GM19238 (cell line): ENCODE measurements around the gene AP1S1.
A peak's percentile ranks its signal among the peaks of the same experiment; 100 is the strongest.
"Not testable (repeated sequence)": the region's sequence is repeated elsewhere in the genome, so short reads cannot be mapped to it uniquely, and the experiment has no call there.

Experiments
- DNase-seq: peaks from one replicate; pipeline ENCODE4 v3.0.0; 2011; ENCODE audit warnings: low spot score; ENCODE audit not compliant: insufficient read length

Gene AP1S1

DNA sequence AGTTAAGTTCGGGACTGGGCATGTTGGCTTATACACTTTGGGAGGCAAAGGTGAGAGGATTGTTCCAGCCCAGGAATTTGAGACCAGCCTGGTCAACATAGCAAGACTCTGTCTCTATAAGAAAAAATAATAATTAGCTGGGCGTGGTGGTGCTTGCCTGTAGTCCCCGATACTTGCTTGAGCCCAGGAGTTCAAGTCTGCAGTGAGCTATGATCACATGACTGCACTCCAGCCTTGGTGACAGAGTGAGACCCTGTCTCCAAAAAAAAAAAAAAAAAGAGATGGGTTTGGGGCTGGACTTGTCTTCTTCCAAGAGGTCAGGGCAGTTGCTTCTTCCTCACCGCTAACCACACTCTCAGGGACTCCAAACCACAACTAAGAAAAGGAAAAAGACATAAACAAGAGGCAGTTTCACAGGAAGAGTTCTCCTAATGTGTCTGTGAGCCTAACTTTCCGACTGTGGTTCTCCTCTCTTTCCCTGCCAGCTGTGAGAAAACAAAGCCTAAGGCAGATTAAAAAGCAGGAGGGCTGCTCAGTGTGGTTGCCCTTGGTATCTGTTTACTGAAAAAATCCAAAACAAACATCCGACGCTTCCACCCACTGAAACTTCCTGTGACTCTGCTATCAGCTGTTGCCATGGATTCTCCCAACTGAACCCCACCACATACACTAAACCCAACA lies 29.8 kb upstream of the AP1S1 start:
- DNase-seq: no peak

DNA sequence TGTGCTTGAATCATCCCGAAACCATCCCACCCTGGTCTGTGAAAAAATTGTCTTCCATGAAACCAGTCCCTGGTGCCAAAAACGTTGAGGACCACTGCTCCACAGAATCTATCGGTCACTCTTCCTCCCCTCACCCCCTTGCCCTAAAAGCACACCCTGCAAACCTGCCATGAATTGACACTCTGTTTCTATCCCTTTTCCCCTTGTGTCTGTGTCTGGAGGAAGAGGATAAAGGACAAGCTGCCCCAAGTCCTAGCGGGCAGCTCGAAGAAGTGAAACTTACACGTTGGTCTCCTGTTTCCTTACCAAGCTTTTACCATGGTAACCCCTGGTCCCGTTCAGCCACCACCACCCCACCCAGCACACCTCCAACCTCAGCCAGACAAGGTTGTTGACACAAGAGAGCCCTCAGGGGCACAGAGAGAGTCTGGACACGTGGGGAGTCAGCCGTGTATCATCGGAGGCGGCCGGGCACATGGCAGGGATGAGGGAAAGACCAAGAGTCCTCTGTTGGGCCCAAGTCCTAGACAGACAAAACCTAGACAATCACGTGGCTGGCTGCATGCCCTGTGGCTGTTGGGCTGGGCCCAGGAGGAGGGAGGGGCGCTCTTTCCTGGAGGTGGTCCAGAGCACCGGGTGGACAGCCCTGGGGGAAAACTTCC lies 28.2 kb upstream of the AP1S1 start:
- peak; percentile 49 for DNase-seq

DNA sequence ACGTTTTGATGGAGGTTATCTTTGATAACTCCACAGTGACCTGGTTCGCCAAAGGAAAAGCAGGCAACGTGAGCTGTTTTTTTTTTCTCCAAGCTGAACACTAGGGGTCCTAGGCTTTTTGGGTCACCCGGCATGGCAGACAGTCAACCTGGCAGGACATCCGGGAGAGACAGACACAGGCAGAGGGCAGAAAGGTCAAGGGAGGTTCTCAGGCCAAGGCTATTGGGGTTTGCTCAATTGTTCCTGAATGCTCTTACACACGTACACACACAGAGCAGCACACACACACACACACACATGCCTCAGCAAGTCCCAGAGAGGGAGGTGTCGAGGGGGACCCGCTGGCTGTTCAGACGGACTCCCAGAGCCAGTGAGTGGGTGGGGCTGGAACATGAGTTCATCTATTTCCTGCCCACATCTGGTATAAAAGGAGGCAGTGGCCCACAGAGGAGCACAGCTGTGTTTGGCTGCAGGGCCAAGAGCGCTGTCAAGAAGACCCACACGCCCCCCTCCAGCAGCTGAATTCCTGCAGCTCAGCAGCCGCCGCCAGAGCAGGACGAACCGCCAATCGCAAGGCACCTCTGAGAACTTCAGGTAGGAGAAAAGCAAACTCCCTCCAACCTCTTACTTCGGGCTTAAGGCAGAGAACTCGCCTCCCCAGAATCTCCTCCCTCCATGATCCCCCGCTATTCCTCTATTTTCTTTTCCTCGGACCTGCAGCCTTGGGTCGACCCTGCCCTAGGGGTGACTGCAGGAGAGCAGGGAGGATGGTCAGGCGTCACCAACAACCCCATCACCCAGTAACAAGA lies 27.4 kb upstream of the AP1S1 start, which contains the start of gene SERPINE1:
Gene SERPINE1, plus strand, starts transcription at position 454 of the 809 bp plus-strand sequence. CDS start 1,290 bp downstream, outside the sequence.
- DNase-seq: peak; percentile 70

DNA sequence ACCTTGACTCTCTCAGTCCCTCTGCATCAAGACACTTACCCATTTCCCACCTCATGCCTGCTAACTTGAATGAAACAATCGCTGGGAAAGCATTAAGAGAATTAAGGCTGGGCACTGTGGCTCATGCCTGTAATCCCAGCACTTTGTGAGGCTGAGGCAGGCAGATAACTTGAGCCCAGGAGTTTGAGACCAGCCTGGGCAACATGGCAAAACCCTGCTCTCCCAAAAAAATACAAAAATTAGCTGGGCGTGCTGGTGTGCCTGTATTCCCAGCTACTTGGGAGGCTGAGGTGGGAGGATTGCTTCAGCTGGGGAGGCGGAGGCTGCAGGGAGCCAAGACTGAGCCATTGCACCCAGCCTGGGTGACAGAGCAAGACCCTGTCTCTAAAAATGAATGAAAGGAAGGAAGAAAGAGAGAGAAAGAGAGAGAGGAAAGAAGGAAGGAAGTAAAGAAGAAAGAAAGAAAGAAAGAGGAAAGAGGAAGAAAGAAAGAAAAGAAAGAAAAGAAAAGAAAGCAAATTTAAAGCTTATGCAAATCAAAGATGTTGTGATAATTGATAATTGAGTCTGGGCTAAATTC lies 26.7 kb upstream of the AP1S1 start:
- DNase-seq: no peak

DNA sequence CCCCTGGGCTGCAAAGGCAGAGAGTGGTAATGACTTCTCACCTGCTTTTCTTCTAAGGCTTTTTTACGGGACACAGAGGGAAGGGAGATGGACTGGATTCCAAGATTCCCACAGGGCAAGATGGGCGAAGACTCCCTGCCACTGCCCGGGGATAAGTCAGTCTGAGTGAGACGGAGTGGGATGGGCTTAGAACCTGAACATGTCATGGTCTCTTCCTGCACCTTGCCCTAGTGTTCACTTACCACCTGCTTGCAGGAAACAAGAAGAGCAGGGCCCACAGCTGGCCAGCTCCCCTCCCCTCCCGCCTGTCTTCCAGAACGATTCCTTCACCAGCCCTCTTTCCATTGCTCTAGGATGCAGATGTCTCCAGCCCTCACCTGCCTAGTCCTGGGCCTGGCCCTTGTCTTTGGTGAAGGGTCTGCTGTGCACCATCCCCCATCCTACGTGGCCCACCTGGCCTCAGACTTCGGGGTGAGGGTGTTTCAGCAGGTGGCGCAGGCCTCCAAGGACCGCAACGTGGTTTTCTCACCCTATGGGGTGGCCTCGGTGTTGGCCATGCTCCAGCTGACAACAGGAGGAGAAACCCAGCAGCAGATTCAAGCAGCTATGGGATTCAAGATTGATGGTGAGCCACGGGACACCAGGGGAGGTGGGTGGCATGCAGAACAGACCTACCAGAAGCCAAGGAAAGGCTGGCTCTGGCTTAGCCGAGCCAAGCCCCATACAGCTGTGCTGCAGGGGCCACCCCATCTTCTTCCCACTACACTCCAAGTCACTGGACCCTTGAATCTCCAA lies 26.0 kb upstream of the AP1S1 start:
- no peak for DNase-seq

DNA sequence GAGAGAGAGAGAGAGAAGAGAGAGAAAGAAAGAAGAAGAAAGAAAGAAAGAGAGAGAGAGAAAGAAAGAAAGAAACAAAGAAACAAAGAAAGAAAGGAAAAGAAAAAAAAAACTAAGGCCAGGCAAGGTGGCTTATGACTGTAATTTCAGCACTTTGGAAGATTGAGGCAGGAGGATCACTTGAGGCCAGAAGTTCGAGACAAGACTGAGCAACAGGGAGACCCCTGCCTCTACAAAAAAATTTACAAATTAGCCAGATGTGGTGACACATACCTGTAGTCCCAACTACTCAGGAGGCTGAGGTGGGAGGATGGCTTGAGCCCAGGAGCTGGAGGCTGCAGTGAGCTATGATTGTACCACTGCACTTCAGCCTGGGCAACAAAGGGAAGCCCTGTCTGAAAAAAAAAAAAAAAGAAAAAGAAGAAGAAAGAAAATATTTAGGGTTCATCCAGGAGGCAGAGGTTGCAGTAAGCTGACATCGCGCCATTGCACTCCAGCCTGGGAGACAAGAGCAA lies 24.6 kb upstream of the AP1S1 start:
- DNase-seq: no peak

DNA sequence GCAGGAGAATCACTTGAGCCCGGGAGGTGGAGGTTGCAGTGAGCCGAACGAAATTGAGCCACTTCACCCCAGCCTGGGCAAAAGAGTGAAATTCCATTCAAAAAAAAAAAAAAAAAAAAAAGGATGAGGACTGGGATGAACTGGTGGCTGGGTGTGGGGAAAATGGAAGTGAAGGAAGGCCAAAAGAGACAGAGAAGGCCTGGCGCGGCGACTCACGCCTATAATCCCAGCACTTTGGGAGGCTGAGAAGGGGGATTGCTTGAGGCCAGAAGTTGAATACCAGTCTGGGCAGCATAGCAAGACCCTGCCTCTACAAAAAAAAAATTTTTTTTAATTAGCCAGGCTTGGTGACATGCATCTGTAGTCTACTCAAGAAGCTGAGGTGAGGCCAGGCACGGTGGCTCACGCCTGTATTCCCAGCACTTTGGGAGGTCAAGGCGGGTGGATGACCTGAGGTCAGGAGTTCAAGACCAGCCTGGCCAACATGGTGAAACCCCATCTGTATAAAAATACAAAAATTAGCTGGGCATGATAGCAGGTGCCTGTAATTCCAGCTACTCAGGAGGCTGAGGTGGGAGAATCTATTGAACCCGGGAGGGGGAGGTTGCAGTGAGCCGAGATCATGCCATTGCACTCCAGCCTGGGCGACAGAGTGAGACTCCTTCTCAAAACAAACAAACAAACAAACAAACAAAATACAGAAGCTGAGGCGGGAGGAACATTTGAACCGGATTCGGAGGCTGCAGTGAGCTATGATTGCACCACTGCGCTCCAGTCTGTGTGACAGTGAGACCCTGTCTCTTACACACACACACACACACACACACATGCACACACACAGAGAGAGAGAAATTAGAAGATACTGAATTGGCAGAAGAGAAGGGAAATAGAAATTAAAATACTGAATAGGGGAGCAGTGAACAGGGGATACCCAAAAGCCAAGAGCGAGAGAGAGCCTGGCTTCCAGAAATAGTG lies 21.4 kb upstream of the AP1S1 start:
- DNase-seq: not testable (repeated sequence)

DNA sequence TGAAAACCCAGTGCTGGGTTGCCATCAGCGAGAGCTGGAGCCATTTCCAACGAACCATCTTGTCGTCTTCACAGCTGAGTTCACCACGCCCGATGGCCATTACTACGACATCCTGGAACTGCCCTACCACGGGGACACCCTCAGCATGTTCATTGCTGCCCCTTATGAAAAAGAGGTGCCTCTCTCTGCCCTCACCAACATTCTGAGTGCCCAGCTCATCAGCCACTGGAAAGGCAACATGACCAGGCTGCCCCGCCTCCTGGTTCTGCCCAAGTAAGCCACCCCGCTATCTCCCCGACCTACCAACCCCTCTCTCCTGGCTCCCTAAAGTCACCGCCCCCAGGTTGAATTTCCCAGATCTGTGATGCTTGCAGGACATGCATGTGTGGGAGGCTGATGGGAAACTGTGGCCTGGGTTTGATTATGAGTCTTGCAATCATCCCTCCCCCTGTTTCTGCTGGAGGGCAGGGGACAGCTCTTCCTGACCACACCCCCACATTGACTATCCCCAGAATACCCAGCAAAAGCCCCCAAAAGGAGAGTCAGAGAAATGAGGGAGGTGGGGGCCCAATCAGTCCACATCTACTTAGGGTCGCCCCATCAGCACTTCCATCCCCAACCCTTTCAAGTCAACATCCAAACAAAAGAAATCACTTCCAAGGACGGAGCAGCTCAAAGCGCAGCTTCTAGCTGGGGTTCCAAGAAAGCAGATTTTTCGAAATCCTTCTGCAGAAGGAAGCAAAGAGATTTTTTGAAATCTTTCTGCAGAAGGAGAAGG lies 20.5 kb upstream of the AP1S1 start:
- DNase-seq: no peak

DNA sequence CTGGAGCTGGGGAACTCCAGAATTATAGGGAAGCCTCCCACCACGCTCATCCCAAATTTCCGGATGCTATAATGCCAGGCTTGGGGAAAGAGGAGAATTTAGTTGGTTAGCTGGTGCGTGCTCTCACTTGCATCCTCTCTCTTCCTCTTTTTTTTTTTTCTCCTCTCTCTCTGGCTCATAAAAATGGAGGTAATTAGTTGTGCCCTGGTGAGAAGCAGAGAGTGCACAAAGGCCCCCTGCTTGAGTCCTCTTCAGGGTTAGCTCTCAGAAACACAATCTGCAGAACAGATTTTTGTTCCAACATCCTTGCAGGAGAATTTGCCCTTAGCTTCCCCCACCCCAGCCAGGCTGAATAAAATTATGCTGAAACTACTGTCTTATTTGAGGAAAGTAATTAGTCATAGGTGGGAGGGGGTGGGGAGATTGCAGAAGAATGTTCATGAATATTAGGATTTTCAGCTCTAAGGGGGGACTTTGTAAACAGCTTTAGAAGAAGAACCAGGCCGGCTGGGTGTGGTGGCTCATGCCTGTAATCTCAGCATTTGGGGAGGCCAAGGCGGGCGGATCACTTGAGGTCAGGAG lies 19.8 kb upstream of the AP1S1 start:
- DNase-seq: no peak

DNA sequence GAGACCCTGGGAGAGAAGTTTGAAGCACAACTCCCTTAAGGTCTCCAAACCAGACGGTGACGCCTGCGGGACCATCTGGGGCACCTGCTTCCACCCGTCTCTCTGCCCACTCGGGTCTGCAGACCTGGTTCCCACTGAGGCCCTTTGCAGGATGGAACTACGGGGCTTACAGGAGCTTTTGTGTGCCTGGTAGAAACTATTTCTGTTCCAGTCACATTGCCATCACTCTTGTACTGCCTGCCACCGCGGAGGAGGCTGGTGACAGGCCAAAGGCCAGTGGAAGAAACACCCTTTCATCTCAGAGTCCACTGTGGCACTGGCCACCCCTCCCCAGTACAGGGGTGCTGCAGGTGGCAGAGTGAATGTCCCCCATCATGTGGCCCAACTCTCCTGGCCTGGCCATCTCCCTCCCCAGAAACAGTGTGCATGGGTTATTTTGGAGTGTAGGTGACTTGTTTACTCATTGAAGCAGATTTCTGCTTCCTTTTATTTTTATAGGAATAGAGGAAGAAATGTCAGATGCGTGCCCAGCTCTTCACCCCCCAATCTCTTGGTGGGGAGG lies 16.5 kb upstream of the AP1S1 start:
- DNase-seq: no peak

DNA sequence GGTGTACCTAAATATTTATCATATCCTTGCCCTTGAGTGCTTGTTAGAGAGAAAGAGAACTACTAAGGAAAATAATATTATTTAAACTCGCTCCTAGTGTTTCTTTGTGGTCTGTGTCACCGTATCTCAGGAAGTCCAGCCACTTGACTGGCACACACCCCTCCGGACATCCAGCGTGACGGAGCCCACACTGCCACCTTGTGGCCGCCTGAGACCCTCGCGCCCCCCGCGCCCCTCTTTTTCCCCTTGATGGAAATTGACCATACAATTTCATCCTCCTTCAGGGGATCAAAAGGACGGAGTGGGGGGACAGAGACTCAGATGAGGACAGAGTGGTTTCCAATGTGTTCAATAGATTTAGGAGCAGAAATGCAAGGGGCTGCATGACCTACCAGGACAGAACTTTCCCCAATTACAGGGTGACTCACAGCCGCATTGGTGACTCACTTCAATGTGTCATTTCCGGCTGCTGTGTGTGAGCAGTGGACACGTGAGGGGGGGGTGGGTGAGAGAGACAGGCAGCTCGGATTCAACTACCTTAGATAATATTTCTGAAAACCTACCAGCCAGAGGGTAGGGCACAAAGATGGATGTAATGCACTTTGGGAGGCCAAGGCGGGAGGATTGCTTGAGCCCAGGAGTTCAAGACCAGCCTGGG lies 15.9 kb upstream of the AP1S1 start:
- peak; percentile 45 for DNase-seq

DNA sequence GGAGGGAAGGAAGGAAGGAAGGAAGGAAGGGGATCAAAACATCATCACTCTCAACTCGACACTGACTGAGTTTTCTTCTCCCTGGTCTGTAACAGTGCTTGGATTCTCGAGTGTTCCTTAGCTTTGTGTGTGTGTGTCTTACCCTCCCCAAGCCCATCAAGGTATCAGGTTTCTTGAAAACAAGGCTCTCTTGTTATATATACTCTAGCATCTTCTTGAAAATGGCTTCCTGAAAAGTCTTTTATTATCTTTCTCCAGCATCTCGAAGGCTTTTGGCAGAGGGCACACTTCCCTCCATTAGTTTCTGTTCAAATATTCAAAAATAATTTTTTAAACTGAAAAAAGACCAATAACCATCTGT lies 14.0 kb upstream of the AP1S1 start:
- no peak for DNase-seq

DNA sequence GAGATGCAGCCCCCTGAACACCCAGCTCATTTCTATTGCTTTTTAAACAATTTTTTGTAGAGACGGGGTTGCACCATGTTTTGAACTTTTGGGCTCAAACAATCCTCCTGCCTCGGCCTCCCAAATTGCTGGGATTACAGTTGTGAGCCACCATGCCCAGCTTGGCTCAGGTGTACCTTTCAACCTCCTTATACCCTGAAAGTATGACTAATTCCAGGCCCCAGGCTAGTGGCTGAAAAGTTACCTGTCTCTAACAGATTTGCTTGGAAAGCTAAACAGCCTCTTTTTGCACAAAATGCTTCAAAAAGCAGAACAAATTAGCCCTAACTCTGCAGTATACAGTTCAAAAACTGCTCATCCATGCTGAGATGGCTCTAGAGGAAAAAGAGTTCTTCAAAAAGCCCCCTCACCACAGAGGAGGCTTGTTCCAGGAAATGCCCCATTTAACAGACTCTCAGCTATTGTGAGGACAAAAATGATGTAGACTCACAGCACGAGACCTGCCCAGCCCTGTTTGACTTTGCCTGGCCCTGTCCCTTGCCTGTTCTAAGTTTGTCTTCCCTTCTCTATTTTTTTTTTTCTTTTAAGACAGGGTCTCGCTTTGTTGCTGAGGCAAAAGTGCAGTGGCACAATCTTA lies 13.4 kb upstream of the AP1S1 start:
- no peak for DNase-seq

DNA sequence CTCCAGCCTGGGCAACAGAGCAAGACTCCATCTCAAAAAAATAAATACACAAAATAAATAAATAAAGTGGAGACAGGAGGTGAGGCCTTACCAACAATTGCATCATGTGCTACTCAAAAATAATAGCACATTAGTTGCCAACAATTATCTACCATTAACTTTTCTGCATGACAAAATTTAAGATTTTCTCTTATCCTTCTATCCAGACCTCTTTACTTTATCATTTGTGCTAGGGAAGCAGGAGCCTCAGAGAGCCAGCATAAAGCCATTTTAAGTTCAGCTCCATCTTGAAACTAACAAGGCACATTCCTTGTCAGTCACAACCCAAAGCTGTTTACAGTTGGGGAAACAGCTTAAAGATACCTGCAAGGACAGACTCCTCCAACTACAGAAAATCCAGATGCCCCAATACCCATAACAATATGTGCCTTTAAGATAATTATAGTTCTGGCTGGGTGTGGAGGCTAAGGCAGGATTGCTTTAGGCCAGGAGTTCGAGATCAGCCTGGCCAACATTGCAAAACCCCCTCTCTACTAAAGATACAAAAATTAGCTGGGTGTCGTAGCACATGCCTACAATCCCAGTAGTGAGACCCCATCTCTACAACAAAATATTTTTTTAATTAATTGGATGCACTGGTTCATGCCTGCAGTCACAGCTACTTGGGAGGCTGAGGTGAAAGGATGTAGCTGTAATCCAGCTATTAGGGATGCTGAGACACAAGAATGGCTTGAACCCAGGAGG lies 2.2 kb upstream of the AP1S1 start:
- no peak for DNase-seq

DNA sequence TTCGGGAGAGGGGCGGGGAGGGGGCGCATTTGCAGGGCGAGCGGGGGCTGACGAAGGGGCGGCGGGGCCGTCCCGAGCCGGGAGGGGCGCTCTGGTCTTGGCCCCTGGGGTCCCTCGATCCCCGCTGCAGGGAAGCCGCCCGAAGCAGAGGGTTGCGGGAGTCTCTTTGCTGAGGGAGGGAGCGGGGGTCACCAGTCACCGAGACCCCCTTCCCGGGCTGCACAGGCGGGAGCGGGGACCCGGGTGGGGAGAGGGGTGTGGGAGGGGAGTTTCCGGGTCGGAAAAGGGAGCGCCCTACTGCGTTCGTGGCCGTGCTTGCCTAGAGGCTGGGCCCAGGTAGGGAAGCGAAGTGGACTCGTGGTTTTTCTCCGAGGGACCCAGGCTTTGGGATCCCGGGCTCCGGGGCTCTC lies 422 bp downstream of the AP1S1 start:
- DNase-seq: no peak

DNA sequence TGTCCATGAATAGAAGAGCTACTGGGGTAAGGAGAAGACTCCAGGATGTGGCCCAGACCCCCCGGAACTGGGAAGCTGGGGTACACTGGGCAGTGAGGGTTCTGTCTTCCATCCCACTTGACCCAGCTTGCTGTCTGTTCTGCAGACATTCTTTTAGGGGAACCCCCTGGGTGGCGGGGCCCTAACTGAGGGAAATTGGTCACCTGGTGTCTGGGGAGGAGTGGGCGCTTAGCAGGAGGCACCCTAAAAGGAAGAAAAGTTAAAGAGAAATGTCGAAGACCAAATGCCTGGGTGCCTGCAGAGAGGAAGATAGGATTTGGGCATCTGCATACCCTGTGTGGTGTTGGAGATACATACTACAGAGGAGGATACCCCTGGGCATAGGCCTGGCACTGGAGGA lies 1.0 kb downstream of the AP1S1 start:
- DNase-seq: no peak

DNA sequence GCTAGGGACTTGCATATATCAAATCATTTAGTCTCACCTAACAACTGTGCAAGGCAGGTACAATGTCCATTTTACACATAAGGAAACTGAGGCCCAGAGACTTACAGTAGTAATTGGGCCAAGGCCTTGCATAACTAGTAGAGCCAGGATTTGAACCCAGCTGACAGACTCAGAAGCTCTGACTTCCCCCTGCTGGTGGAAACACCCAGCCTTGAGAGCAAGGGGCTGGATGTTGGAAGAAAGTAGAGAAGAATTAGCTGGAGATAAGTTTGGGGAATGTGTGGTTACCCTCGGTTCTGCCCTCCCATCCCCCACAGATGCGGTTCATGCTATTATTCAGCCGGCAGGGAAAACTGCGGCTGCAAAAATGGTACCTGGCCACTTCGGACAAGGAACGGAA lies 2.0 kb downstream of the AP1S1 start:
- DNase-seq: no peak
